ENCODE measurements around the gene CD86.

GRCh38 chr3:122032531-122032930, 22.6 kb upstream of the CD86 start:
- no peak for TF ChIP-seq CTCF (IDR thresholded peaks at IDR 0.05; ENCODE audit: low read depth, low read length, poor library complexity, severe bottlenecking)
- no peak for TF ChIP-seq EZH2phosphoT487 (IDR thresholded peaks at IDR 0.05; ENCODE audit: borderline replicate concordance, low read length)

All from DOHH2 (cell line).